KMS-11 (cell line): Measurements from ENCODE around the gene ZC3H8.

Source experiments
- H2AFZ ChIP-seq: fragments of 200-600 bp; sonication (generic); 2 replicates; pipeline ENCODE4 v1.6.1; 2016; ENCODE audit warnings: antibody characterized with exemption, mixed run types, low read depth
- H3K27ac ChIP-seq: fragments of 200-600 bp; sonication (generic); 2 replicates; pipeline ENCODE4 v1.6.1; 2016; ENCODE audit warnings: mild to moderate bottlenecking, mixed run types
- H3K27me3 ChIP-seq: fragments of 200-600 bp; sonication (generic); 2 replicates; pipeline ENCODE4 v1.6.1; 2017; ENCODE audit warnings: mild to moderate bottlenecking, low read depth, mixed run types, moderate library complexity; ENCODE audit not compliant: insufficient read depth
- H3K36me3 ChIP-seq: fragments of 200-600 bp; sonication (generic); 2 replicates; pipeline ENCODE4 v1.6.1; 2017; ENCODE audit warnings: mild to moderate bottlenecking, mixed run types; ENCODE audit not compliant: insufficient read depth
- H3K4me1 ChIP-seq: fragments of 200-600 bp; sonication (generic); 2 replicates; pipeline ENCODE4 v1.6.1; 2016; ENCODE audit warnings: mild to moderate bottlenecking, low read depth, mixed run types; ENCODE audit not compliant: poor library complexity, severe bottlenecking
- H3K4me2 ChIP-seq: fragments of 200-600 bp; sonication (generic); 2 replicates; pipeline ENCODE4 v1.7.0; 2016; ENCODE audit warnings: mild to moderate bottlenecking, mixed run types
- H3K4me3 ChIP-seq: fragments of 200-600 bp; sonication (generic); IDR thresholded peaks from 2 replicates; pipeline ENCODE4 v1.6.1; 2017; ENCODE audit warnings: low read depth, low read length, mixed read lengths; ENCODE audit not compliant: insufficient read depth
- H3K79me2 ChIP-seq: fragments of 200-600 bp; sonication (generic); 2 replicates; pipeline ENCODE4 v1.6.1; 2016; ENCODE audit warnings: low read depth, mixed run types; ENCODE audit not compliant: insufficient read depth
- H3K9ac ChIP-seq: fragments of 200-600 bp; sonication (generic); 2 replicates; pipeline ENCODE4 v1.6.1; 2016; ENCODE audit warnings: mild to moderate bottlenecking, mixed run types
- H4K20me1 ChIP-seq: fragments of 200-600 bp; sonication (generic); 2 replicates; pipeline ENCODE4 v1.6.1; 2016; ENCODE audit warnings: mild to moderate bottlenecking, mixed run types; ENCODE audit not compliant: insufficient read depth
- TF ChIP-seq, protein P1 (sequence below): fragments of 200-600 bp; sonication (generic); conservative IDR thresholded peaks from 2 replicates; pipeline ENCODE4 v1.6.1; 2017; ENCODE audit warnings: low read depth, mild to moderate bottlenecking, antibody characterized with exemption, low read length, moderate library complexity, mixed read lengths

Gene ZC3H8

DNA sequence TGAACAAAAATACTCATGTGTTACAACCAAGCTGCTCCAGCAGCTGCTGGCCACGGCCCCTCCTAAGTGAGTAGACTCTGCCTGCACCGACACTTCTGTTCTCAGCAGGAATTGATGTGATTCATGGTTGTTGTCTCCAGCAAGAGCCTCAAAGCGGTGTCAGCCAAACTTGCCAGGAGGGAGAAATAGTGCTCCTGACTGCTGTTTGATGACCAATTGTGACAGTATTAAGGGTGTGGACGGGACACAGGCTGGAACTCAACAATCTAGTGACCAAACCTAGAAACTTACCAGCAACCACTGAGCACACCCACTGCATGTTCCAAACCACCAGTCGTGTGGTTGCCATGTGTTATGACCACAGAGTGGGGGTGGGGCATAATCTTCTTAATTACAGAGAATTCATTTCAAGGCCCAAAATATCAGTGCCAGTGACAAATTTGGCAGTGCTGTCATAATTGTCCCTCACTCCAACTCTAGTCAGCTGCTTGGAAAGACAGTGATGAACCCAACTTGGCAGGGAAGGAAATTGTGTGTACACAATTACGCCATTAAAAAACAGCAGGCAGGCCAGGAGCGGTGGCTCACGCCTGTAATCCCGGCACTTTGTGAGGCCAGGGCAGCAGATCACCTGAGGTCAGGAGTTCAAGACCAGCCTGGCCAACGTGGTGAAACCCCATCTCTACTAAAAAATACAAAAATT, 86.3 kb downstream of the ZC3H8 start:
- Histone ChIP-seq H3K4me3 (no peak overlapping the region), H3K4me2 (peak overlapping the region; percentile 11; the same call in 1 of the 2 replicates), H4K20me1 (no peaks in the 10 kb centered on the region), H3K4me1 (peaks cover 24% of the 10 kb centered on the region), H2AFZ (no peak overlapping the region), H3K9ac (no peak overlapping the region), H3K36me3 (no peaks in the 10 kb centered on the region), H3K27me3 (no peaks in the 10 kb centered on the region), H3K79me2 (no peaks in the 10 kb centered on the region), H3K27ac (no peak overlapping the region)
- TF ChIP-seq, protein P1, sequence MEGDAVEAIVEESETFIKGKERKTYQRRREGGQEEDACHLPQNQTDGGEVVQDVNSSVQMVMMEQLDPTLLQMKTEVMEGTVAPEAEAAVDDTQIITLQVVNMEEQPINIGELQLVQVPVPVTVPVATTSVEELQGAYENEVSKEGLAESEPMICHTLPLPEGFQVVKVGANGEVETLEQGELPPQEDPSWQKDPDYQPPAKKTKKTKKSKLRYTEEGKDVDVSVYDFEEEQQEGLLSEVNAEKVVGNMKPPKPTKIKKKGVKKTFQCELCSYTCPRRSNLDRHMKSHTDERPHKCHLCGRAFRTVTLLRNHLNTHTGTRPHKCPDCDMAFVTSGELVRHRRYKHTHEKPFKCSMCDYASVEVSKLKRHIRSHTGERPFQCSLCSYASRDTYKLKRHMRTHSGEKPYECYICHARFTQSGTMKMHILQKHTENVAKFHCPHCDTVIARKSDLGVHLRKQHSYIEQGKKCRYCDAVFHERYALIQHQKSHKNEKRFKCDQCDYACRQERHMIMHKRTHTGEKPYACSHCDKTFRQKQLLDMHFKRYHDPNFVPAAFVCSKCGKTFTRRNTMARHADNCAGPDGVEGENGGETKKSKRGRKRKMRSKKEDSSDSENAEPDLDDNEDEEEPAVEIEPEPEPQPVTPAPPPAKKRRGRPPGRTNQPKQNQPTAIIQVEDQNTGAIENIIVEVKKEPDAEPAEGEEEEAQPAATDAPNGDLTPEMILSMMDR: no peak

DNA sequence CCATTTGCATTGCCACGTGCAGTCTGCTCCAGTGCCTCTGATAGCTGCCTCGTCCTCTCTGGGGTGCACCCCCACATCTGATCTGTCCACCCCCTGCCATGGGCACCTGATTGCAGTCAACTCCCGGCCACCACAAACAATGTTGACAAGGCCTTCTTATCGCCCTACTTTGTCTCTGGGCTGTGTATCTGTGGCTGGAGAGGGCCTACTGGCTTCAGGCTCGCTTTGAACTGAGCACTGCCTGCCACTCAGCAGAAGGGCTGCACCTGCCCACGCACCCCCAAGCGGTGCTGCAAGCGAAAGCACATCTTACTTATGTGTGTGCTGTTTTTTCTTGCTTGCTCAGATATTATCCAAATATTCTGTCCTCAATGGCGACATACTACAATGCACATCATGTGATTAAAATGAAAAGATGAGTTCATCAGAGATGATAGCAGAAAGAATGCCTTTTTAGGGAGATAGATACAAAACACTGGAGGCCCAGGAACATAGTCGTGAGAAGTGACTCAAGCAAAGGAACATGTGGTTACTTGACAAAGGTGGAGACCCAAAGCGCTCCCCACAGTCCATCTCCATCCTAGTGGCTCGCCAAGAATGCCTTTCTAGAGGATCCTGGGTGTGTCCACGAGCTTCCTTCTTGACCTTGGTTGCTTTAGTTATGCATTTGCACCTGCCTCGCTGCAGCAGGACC, 87.9 kb downstream of the ZC3H8 start:
- TF ChIP-seq, protein P1: no peak
- Histone ChIP-seq H3K79me2 (no peaks in the 10 kb centered on the region), H3K9ac (no peak overlapping the region), H3K4me3 (no peak overlapping the region), H3K4me1 (peaks cover 9% of the 10 kb centered on the region), H3K4me2 (no peak overlapping the region), H2AFZ (no peak overlapping the region), H3K27ac (no peak overlapping the region), H3K27me3 (no peaks in the 10 kb centered on the region), H4K20me1 (no peaks in the 10 kb centered on the region), H3K36me3 (no peaks in the 10 kb centered on the region)

DNA sequence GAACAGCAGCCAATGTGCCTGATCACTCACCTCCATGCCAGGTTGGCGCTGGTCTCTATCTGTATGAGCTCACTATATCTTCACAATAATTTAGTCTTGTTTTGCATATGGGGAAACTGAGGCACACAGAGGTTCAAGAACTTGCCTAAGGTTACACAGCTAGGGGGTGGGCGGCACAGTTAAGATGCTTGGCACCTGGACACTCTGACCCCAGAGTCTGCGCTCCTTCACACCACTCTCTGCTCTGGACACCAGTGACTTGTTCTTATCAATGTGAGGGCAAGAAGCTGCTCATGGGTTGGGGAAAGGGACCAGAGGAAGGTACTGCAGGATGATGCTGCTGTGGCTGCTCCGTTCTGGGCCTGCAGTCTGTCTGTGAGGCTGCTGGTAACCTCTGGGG, 89.5 kb downstream of the ZC3H8 start:
- Histone ChIP-seq H2AFZ (no peak overlapping the region), H3K79me2 (no peaks in the 10 kb centered on the region), H3K4me2 (no peak overlapping the region), H3K4me3 (no peak overlapping the region), H4K20me1 (no peaks in the 10 kb centered on the region), H3K9ac (no peak overlapping the region), H3K27me3 (no peaks in the 10 kb centered on the region), H3K36me3 (no peaks in the 10 kb centered on the region), H3K4me1 (peaks cover 9% of the 10 kb centered on the region), H3K27ac (no peak overlapping the region)
- TF ChIP-seq, protein P1: no peak

DNA sequence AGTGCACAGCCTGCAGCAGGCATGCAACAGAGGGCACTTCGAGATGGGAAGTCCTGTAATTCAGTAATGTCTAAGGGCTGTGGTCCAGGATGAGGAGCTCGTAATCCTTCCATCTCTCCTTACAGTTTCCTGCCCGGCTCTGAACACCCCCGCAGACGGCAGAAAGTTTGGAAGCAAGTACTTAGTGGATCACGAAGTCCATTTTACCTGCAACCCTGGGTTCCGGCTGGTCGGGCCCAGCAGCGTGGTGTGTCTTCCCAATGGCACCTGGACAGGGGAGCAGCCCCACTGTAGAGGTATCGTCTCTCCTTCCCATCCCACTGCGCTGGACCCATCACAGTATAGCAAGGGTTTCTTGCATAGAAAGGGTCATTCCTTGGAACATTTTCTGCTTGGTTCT, 90.0 kb downstream of the ZC3H8 start:
- H3K9ac ChIP-seq: no peak overlapping the region
- peaks cover 9% of the 10 kb centered on the region for H3K4me1 ChIP-seq
- TF ChIP-seq, protein P1: no peak
- no peaks in the 10 kb centered on the region for H3K79me2 ChIP-seq
- H3K4me3 ChIP-seq: no peak overlapping the region
- no peak overlapping the region for H3K4me2 ChIP-seq
- H2AFZ ChIP-seq: no peak overlapping the region
- no peaks in the 10 kb centered on the region for H4K20me1 ChIP-seq
- no peaks in the 10 kb centered on the region for H3K36me3 ChIP-seq
- no peaks in the 10 kb centered on the region for H3K27me3 ChIP-seq
- H3K27ac ChIP-seq: no peak overlapping the region
